Right atrium auricular region (tissue), 2 donors: ENCODE data around the gene TUBG2. TPM values are rescaled to one million over a fixed set of nuclear protein-coding genes. Genes with fewer than 3 reads are reported as not detected.

Source experiments
- DNase-seq: peaks from one replicate; pipeline ENCODE4 v3.0.0-alpha.2; 2019; ENCODE audit warnings: low spot score
- H3K27ac ChIP-seq, 2 donors: fragments of 200-600 bp; sonication (generic); 1 replicate in 1 of 2; 2 replicates in 1 of 2; pipeline ENCODE4 v1.5.1; 2016 to 2019
- H3K27me3 ChIP-seq, 2 donors: fragments of 200-600 bp; sonication (generic); one replicate each; pipeline versions ENCODE4 v1.5.1 to v1.6.0; 2017 to 2019
- H3K36me3 ChIP-seq: fragments of 200-600 bp; sonication (generic); one replicate; pipeline ENCODE4 v1.5.1; 2016
- H3K4me1 ChIP-seq, 2 donors: fragments of 200-600 bp; sonication (generic); one replicate each; pipeline versions ENCODE4 v1.5.1 to v1.6.0; 2017 to 2019
- H3K4me3 ChIP-seq, 2 donors: fragments of 200-600 bp; sonication (generic); 1 replicate in 1 of 2; 2 replicates in 1 of 2; pipeline ENCODE4 v1.5.1; 2017 to 2019; ENCODE audit warnings: mild to moderate bottlenecking in 1 of 2, moderate library complexity in 1 of 2
- H3K9me3 ChIP-seq, 2 donors: fragments of 200-600 bp; sonication (generic); one replicate each; pipeline ENCODE4 v1.5.1; 2019
- total RNA-seq, 2 donors: library from RNA; depleted of rRNA; stranded (reverse); fragments of >200 nt; gene quantifications; one replicate each; pipeline ENCODE4 v1.1.0, GENCODE V29; 2016
- TF ChIP-seq, protein P1 (sequence below), 2 donors: fragments of 200-600 bp; sonication (generic); IDR thresholded peaks; one replicate each; pipeline ENCODE4 v1.5.1; 2019; ENCODE audit warnings: antibody characterized with exemption in 2 of 2

The TUBG2 gene
- total RNA-seq, 2 donors from 2014 or later = 18.2 to 25.7 TPM

DNA sequence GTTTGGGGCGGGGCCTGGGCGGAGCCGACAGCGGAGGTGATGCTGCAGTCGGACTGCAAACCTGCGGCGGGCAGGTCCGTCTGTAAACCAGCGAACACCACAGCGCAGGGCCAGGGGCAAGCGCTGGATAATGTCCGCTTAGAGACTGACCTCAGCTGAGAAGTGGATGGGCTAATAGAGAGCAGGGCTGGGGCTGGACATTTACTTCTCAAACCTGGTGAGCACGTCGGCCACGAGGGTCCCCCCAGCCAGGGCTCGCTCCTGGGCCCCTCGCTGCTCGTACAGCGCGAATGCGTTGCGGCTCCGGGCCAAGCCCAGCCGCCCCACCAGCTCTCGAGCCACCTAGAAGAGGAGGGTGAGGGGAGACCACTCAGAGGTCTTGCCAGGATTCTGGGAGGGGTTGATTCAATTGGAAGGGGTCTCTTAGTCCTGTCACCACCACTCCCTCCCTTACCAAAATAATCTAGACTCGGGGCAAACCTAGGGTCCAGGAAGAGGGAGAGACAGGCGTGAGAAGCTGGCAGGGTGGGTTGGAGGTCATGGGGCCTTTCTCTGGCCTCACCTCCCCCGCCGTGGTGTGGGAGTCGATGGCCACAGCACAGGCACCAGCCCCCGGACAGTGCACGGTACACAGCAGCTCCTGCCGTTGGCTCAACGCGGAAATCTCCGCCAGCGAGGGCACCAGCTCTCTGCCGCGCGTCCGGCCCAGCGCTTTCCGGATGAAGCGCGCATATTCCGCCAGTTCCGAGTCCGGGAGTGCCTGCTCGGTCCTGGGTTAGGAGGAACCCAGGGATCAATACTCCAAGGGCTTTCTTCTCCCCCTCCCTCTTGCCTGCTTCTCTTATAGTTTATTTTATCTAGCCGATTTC, 11.9 kb downstream of the TUBG2 start:
- DNase-seq = no peak
- Histone ChIP-seq H3K9me3 (no peaks in the 10 kb centered on the region), H3K27me3 (no peaks in the 10 kb centered on the region), H3K36me3 (peaks cover 56% of the 10 kb centered on the region), H3K27ac (no peak overlapping the region), H3K4me3 (no peak overlapping the region), H3K4me1 (peaks cover 0 to 63% of the 10 kb centered on the region in 2 donors)
- TF ChIP-seq, protein P1, sequence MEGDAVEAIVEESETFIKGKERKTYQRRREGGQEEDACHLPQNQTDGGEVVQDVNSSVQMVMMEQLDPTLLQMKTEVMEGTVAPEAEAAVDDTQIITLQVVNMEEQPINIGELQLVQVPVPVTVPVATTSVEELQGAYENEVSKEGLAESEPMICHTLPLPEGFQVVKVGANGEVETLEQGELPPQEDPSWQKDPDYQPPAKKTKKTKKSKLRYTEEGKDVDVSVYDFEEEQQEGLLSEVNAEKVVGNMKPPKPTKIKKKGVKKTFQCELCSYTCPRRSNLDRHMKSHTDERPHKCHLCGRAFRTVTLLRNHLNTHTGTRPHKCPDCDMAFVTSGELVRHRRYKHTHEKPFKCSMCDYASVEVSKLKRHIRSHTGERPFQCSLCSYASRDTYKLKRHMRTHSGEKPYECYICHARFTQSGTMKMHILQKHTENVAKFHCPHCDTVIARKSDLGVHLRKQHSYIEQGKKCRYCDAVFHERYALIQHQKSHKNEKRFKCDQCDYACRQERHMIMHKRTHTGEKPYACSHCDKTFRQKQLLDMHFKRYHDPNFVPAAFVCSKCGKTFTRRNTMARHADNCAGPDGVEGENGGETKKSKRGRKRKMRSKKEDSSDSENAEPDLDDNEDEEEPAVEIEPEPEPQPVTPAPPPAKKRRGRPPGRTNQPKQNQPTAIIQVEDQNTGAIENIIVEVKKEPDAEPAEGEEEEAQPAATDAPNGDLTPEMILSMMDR (IDR thresholded peaks at IDR 0.05) = no peak

DNA sequence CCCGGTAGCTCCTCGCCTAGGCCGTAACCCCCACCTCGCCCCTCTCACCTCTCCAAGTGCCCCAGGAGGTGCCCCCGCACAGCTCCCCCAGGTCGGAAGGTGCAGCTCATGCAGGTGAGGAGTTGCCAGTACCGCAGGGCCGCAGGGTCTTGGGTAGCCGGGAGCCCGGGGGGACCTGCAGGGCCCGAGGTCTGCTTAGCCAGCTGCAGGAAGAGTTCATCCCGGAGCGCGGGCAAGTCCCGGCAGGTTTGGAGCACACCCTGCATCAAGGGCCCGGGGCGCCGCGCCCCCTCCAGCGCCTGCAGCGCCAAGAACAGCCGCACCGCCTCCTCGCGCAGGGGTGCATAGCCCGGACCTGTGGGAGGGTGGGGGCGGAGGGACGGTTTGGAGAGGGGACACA, 13.0 kb downstream of the TUBG2 start:
- Histone ChIP-seq H3K27ac (no peak overlapping the region), H3K27me3 (no peaks in the 10 kb centered on the region), H3K4me1 (peaks cover 0 to 58% of the 10 kb centered on the region in 2 donors), H3K4me3 (no peak overlapping the region), H3K36me3 (peaks cover 47% of the 10 kb centered on the region), H3K9me3 (no peaks in the 10 kb centered on the region)
- no peak for DNase-seq
- TF ChIP-seq, protein P1 (IDR thresholded peaks at IDR 0.05) = no peak

DNA sequence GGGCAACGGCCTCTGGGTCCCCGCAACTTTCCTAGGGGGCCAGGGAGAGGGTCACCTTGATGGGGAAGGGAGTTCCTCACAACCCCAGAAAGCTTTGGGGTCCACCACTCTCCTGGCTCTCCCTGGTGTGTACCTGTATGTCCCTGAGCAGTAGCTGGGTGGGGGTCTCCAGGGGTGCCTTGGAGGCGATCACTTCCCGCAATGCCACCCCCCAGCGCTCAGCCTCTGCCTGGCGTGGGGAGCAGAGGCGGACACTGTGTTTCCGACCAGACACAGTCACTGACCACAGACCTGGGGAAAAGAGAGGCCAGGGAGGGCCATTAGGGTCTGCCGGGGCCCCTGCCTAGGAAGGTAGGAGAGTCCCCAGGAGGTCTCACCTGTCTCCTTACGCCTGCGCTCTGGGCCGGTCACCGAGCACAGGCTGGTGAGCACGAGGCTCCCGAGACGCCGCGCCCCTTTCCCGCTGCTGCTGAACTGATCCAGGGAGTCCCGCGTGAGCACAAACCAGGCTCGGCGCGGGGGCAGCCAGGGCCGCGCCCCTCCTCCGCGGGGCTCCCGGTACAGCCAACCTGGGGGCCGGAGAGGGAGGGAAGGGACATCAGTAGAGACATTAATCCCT, 14.3 kb downstream of the TUBG2 start:
- TF ChIP-seq, protein P1 (IDR thresholded peaks at IDR 0.05) = no peak
- Histone ChIP-seq H3K36me3 (peaks cover 47% of the 10 kb centered on the region), H3K4me3 (peak overlapping the region; percentile 25 to 87), H3K4me1 (peaks cover 0 to 53% of the 10 kb centered on the region in 2 donors), H3K9me3 (no peaks in the 10 kb centered on the region), H3K27ac (peak overlapping the region; percentile 95 to 99), H3K27me3 (no peaks in the 10 kb centered on the region)
- DNase-seq = no peak

DNA sequence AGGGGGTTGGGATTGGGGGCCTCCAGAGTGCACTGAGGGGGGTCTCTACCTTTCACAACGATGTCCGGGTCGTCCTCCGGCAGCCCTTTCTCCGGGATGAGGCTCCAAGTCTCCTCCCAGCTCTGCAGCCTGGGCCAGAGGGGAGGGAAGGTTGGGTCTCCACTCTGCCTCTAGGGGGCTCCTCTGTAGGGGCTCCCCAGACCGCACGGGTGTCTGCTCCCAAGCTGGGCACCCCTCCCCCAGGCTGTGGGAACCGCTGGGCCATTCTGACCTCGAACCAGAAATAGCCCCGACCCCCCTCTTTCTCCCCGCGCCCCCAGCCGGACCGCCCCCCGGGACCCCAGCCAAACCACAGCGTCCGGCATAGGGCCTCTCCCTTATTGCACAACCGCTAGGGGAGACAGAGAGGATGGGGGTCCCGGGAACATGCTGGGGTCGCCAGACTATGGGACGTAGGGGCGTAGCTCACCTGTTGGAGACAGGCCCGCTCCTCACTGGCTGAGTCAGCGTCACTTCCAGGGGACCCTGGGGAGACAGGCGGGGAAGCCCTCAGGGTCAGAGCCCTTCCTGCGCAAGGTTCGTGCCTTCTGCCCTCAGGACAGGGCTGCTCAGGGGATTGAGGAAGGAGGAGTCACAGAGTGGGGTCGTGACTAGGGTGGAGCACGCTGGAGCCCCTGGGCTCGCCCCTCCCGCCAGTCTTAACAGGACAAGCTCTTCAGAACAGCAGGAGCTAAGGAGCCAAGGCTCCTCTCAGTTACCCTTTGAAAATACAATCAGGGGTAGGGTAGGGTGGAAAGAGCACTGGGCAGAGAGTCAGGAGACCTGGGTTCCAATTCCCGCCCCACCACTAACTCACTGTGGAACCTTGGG, 15.0 kb downstream of the TUBG2 start:
- Histone ChIP-seq H3K36me3 (peaks cover 41% of the 10 kb centered on the region), H3K4me1 (peaks cover 0 to 53% of the 10 kb centered on the region in 2 donors), H3K27me3 (no peaks in the 10 kb centered on the region), H3K4me3 (peak overlapping the region; percentile 63 to 87), H3K27ac (peak overlapping the region; percentile 95 to 99), H3K9me3 (no peaks in the 10 kb centered on the region)
- DNase-seq = peak; percentile 71
- TF ChIP-seq, protein P1 (IDR thresholded peaks at IDR 0.05) = peak; percentile 49 to 66

DNA sequence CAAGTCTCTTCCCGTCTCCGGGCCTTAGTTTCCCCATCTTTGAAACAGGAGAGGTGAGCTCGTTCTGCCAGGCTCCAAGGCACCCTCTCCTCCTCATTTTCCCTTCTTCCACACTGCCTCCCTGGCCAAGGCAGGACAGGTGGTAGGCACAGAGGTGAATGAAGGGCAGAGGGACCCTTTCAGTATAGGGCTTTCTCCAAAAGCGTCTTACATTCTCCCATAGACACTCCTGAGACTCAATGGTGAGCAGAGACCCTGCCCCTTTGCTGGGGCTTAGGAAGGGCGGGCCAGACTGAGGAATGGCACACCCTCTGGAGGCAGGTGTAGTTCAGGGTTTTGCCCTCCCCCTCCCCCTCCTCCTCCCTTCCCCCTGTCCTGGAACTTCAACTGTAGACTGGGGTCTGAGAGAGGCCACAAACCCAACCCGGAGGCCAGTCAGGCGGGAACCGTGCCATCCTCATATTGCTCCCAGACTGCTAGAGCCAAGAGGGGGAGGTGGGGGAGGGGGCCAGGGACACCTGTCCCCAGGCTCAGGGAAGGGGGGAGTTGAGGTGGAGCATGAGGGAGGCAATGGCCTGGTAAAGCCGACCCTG, 15.8 kb downstream of the TUBG2 start:
- Histone ChIP-seq H3K9me3 (no peaks in the 10 kb centered on the region), H3K36me3 (peaks cover 33% of the 10 kb centered on the region), H3K27ac (peak overlapping the region; percentile 95 to 99), H3K27me3 (no peaks in the 10 kb centered on the region), H3K4me1 (peaks cover 0 to 54% of the 10 kb centered on the region in 2 donors), H3K4me3 (peak overlapping the region; percentile 63 to 87)
- DNase-seq = no peak
- TF ChIP-seq, protein P1 (IDR thresholded peaks at IDR 0.05) = no peak
